H1 (cell line): ENCODE results near the gene MYO1D. TPM values are rescaled to one million over a fixed set of nuclear protein-coding genes. Genes with fewer than 3 reads are reported as not detected.

Experiments
- CTCF ChIA-PET: fragments of 300-600 bp; sonication (Branson Sonifier 250); formaldehyde crosslinking; loops from one replicate; lab custom pipeline; 2021; ENCODE audit not compliant: partially characterized antibody; lab: Charles Lee
- POLR2A ChIA-PET: fragments of 300-600 bp; sonication (Branson Sonifier 250); formaldehyde crosslinking; loops from one replicate; lab custom pipeline; 2021; ENCODE audit warnings: inconsistent platforms; ENCODE audit not compliant: partially characterized antibody; lab: Charles Lee
- DNase-seq, 2 experiments: peaks; one replicate each; pipeline versions ENCODE4 v3.0.0 to v3.0.0-alpha.2; 2010 to 2022; ENCODE audit warnings: low spot score in 2 of 2, low read depth in 1 of 2, mixed read lengths in 1 of 2
- FAIRE-seq: peaks from 2 replicates; lab custom pipeline; 2011; peaks lifted over from hg19 to GRCh38; lab: Jason Lieb, UNC
- H2AFZ ChIP-seq: 2 replicates; pipeline ENCODE4 v1.8.1; 2012; ENCODE audit warnings: low read length, inconsistent platforms
- H2AK5ac ChIP-seq: 2 replicates; pipeline ENCODE4 v1.6.1; 2013; ENCODE audit warnings: low read depth, low read length
- H2BK120ac ChIP-seq: replicated peaks from 2 replicates; pipeline ENCODE3; 2013; ENCODE audit warnings: low read depth, low read length, inconsistent platforms
- H2BK12ac ChIP-seq: 2 replicates; pipeline ENCODE4 v1.6.1; 2013; ENCODE audit warnings: low read depth, low read length
- H2BK15ac ChIP-seq: 2 replicates; pipeline ENCODE4 v1.6.1; 2013; ENCODE audit warnings: low read length
- H2BK20ac ChIP-seq: 2 replicates; pipeline ENCODE4 v1.6.1; 2013; ENCODE audit warnings: low read length
- H2BK5ac ChIP-seq: 2 replicates; pipeline ENCODE4 v1.6.1; 2013; ENCODE audit warnings: low read depth, low read length
- H3K14ac ChIP-seq: 2 replicates; pipeline ENCODE4 v1.6.1; 2013; ENCODE audit warnings: inconsistent platforms; ENCODE audit not compliant: insufficient read length
- H3K18ac ChIP-seq: 2 replicates; pipeline ENCODE4 v1.6.1; 2013; ENCODE audit warnings: low read length; ENCODE audit errors: extremely low read depth
- H3K23ac ChIP-seq: 2 replicates; pipeline ENCODE4 v1.6.1; 2013; ENCODE audit warnings: inconsistent platforms; ENCODE audit not compliant: insufficient read length
- H3K23me2 ChIP-seq: 2 replicates; pipeline ENCODE4 v1.6.1; 2013; ENCODE audit warnings: low read depth, low read length
- H3K27ac ChIP-seq: 2 replicates; pipeline ENCODE4 v1.6.1; 2011; ENCODE audit warnings: low read depth, low read length, inconsistent platforms
- H3K27me3 ChIP-seq, 4 experiments: replicated peaks in 1 of 4; 1 replicate in 1 of 4; 2 replicates in 3 of 4; pipeline versions ENCODE4 v1.6.1 to v1.8.1; 2011 to 2013; ENCODE audit warnings: low read length in 3 of 4, mild to moderate bottlenecking in 3 of 4, inconsistent platforms in 2 of 4, mixed read lengths in 2 of 4, moderate library complexity in 1 of 4; ENCODE audit not compliant: control insufficient read depth in 3 of 4, insufficient read depth in 3 of 4; ENCODE audit errors: extremely low read depth in 1 of 4
- H3K36me3 ChIP-seq, 4 experiments: 2 replicates each; pipeline versions ENCODE4 v1.6.1 to v1.8.1; 2011 to 2013; ENCODE audit warnings: mild to moderate bottlenecking in 4 of 4, low read length in 3 of 4, moderate library complexity in 2 of 4, control low read depth in 1 of 4, inconsistent platforms in 1 of 4; ENCODE audit not compliant: insufficient read depth in 4 of 4, control insufficient read depth in 2 of 4
- H3K4ac ChIP-seq: replicated peaks from 2 replicates; pipeline ENCODE3; 2013; ENCODE audit warnings: low read length, low read depth, mixed read lengths, inconsistent platforms; ENCODE audit not compliant: insufficient read length
- H3K4me1 ChIP-seq, 4 experiments: replicated peaks in 1 of 4; 1 replicate in 1 of 4; 2 replicates in 3 of 4; pipeline versions ENCODE4 v1.6.1 to v1.8.1; 2011 to 2013; ENCODE audit warnings: low read length in 3 of 4, inconsistent platforms in 2 of 4, mixed read lengths in 1 of 4; ENCODE audit not compliant: insufficient read depth in 4 of 4, control insufficient read depth in 3 of 4
- H3K4me2 ChIP-seq, 2 experiments: 2 replicates each; pipeline versions ENCODE4 v1.6.1 to v1.8.1; 2011 to 2013; ENCODE audit warnings: low read depth in 2 of 2, low read length in 2 of 2, control low read depth in 1 of 2, inconsistent platforms in 1 of 2, mild to moderate bottlenecking in 1 of 2; ENCODE audit not compliant: insufficient read depth in 1 of 2
- H3K4me3 ChIP-seq, 4 experiments: fragments of 200-600, 300-600 bp in 1 of 4; sonication (generic), shearing (Covaris generic), sonication (Bioruptor Twin) in 1 of 4; 2 replicates each; pipeline versions ENCODE4 v1.5.1 to v1.8.1; 2011 to 2016; ENCODE audit warnings: low read length in 4 of 4, low read depth in 3 of 4, control low read depth in 2 of 4, inconsistent platforms in 2 of 4, mild to moderate bottlenecking in 2 of 4, mixed read lengths in 1 of 4, moderate library complexity in 1 of 4; ENCODE audit not compliant: insufficient read depth in 2 of 4; ENCODE audit errors: extremely low read depth in 1 of 4
- H3K56ac ChIP-seq: replicated peaks from 2 replicates; pipeline ENCODE3; 2013; ENCODE audit warnings: low read depth, mild to moderate bottlenecking, mixed read lengths, low read length, inconsistent platforms; ENCODE audit not compliant: insufficient read length
- H3K79me1 ChIP-seq: 2 replicates; pipeline ENCODE4 v1.6.1; 2013; ENCODE audit warnings: low read depth, low read length, control low read depth
- H3K79me2 ChIP-seq, 2 experiments: 2 replicates each; pipeline versions ENCODE4 v1.6.1 to v1.8.1; 2012 to 2013; ENCODE audit warnings: low read length in 2 of 2, mild to moderate bottlenecking in 2 of 2, inconsistent platforms in 1 of 2; ENCODE audit not compliant: insufficient read depth in 2 of 2, control insufficient read depth in 1 of 2
- H3K9ac ChIP-seq, 4 experiments: replicated peaks in 1 of 4; 1 replicate in 1 of 4; 2 replicates in 3 of 4; pipeline versions ENCODE4 v1.6.1 to v1.8.1; 2011 to 2013; ENCODE audit warnings: low read depth in 3 of 4, low read length in 3 of 4, control low read depth in 2 of 4, mild to moderate bottlenecking in 2 of 4, moderate library complexity in 2 of 4, inconsistent platforms in 1 of 4; ENCODE audit errors: extremely low read depth in 1 of 4
- H3K9me3 ChIP-seq, 2 experiments: 2 replicates each; pipeline versions ENCODE4 v1.6.1 to v1.8.1; 2012 to 2013; ENCODE audit warnings: mild to moderate bottlenecking in 2 of 2, moderate library complexity in 2 of 2, control low read depth in 1 of 2, inconsistent platforms in 1 of 2, low read depth in 1 of 2, low read length in 1 of 2, mixed read lengths in 1 of 2; ENCODE audit not compliant: insufficient read depth in 2 of 2
- H4K20me1 ChIP-seq, 2 experiments: replicated peaks in 1 of 2; 2 replicates each; pipeline versions ENCODE3 to v1.8.1; 2011 to 2013; ENCODE audit warnings: inconsistent platforms in 2 of 2, low read length in 2 of 2, mild to moderate bottlenecking in 1 of 2; ENCODE audit not compliant: insufficient read depth in 2 of 2, control insufficient read depth in 1 of 2
- H4K5ac ChIP-seq: 2 replicates; pipeline ENCODE4 v1.6.1; 2013; ENCODE audit warnings: low read length, low read depth, mixed read lengths, inconsistent platforms; ENCODE audit not compliant: insufficient read length
- H4K8ac ChIP-seq: 2 replicates; pipeline ENCODE4 v1.8.0; 2013; ENCODE audit warnings: mild to moderate bottlenecking, moderate library complexity, low read length, inconsistent platforms; ENCODE audit not compliant: insufficient read depth; ENCODE audit errors: extremely low read depth
- H4K91ac ChIP-seq: replicated peaks from 2 replicates; pipeline ENCODE3; 2013; ENCODE audit warnings: low read length, mixed read lengths, inconsistent platforms; ENCODE audit not compliant: insufficient read length
- BACH1 ChIP-seq: IDR thresholded peaks from 2 replicates; pipeline ENCODE4 v1.6.1; 2012; ENCODE audit warnings: low read length, improper control_type of control experiment
- BRCA1 ChIP-seq: IDR thresholded peaks from 2 replicates; pipeline ENCODE4 v1.6.1; 2012; ENCODE audit warnings: low read depth, low read length, improper control_type of control experiment
- PHF8 ChIP-seq: fragments of 200-600 bp; sonication (generic); conservative IDR thresholded peaks from 2 replicates; pipeline ENCODE4 v1.7.1; 2012; ENCODE audit warnings: low read depth, mild to moderate bottlenecking, inconsistent platforms, low read length, moderate library complexity
- POLR2AphosphoS5 ChIP-seq: IDR thresholded peaks from 2 replicates; pipeline ENCODE4 v1.6.1; 2011; ENCODE audit warnings: low read depth, low read length
- RAD21 ChIP-seq, 2 experiments: IDR thresholded peaks in 1 of 2; conservative IDR thresholded peaks in 1 of 2; 2 replicates each; pipeline ENCODE4 v1.6.1; 2011; ENCODE audit warnings: low read depth in 2 of 2, low read length in 2 of 2, improper control_type of control experiment in 1 of 2, inconsistent platforms in 1 of 2, mild to moderate bottlenecking in 1 of 2, moderate library complexity in 1 of 2
- SIN3A ChIP-seq, 2 experiments: IDR thresholded peaks in 1 of 2; conservative IDR thresholded peaks in 1 of 2; 2 replicates each; pipeline ENCODE4 v1.6.1; 2011 to 2012; ENCODE audit warnings: low read length in 2 of 2, improper control_type of control experiment in 1 of 2, low read depth in 1 of 2, mild to moderate bottlenecking in 1 of 2
- TAF1 ChIP-seq: IDR thresholded peaks from 2 replicates; pipeline ENCODE4 v1.6.1; 2011; ENCODE audit warnings: mild to moderate bottlenecking, low read depth, low read length
- TEAD4 ChIP-seq: IDR thresholded peaks from 2 replicates; pipeline ENCODE4 v1.6.1; 2012; ENCODE audit warnings: low read depth, low read length, inconsistent platforms, mixed read lengths
- WGBS, 2 experiments: shearing (Covaris generic) in 1 of 2; methylation state at CpG; one replicate each; pipeline versions ENCODE4 v1.1.6 to v1.1.7; 2013 to 2015; ENCODE audit warnings: low lambda C conversion rate in 2 of 2, mixed read lengths in 2 of 2, inconsistent platforms in 1 of 2, low coverage in 1 of 2, missing lambda C conversion rate in 1 of 2; ENCODE audit not compliant: insufficient replicate concordance in 2 of 2, insufficient coverage in 1 of 2, insufficient read length in 1 of 2; ENCODE audit errors: extremely low coverage in 1 of 2, missing lambda C conversion rate in 1 of 2; 5-methylcytosine and 5-hydroxymethylcytosine counted together
- polyA plus RNA-seq, 7 experiments: library from polyadenylated mRNA; depleted of rRNA in 3 of 7; stranded (reverse) in 5 of 7; unstranded in 2 of 7; fragments of >200 nt in 5 of 7; fragments of 200-250 nt in 2 of 7; gene quantifications; 1 replicate in 5 of 7; 2 replicates in 1 of 7; 4 replicates in 1 of 7; pipeline versions ENCODE4 v1.2.1 to v1.2.3, GENCODE V29; 2011 to 2013; ENCODE audit warnings: missing spikeins in 2 of 7, mixed read lengths in 2 of 7
- total RNA-seq: library from RNA; stranded (reverse); fragmentation: NEBNext Ultra II Directional; extraction: Animal tissue kit (Norgen Biotek cat#: 25700); gene quantifications from 2 replicates; pipeline ENCODE4 v1.2.1, GENCODE V29; 2021

Gene MYO1D
- total and polyA plus RNA-seq, 2 of the 8 experiments (the other 6 are each of a cell fraction or from before 2014, with no cell fraction given): 6.5 to 25.4 TPM

- Histone ChIP-seq H3K79me2 (no peaks in the 10 kb centered on the region), H2BK5ac (no peak overlapping the region), H2AK5ac (no peak overlapping the region), H3K56ac (no peak overlapping the region), H4K91ac (no peak overlapping the region), H3K27me3 (no peaks in the 10 kb centered on the region), H3K23me2 (no peaks in the 10 kb centered on the region), H3K36me3 (no peaks in the 10 kb centered on the region), H2BK15ac (no peak overlapping the region), H4K20me1 (no peaks in the 10 kb centered on the region), H3K4ac (no peak overlapping the region), H3K4me3 (no peak overlapping the region), H3K4me2 (no peak overlapping the region), H3K14ac (no peak overlapping the region), H4K5ac (no peak overlapping the region), H3K79me1 (no peaks in the 10 kb centered on the region; the same call in none of the 2 replicates), H3K27ac (no peak overlapping the region), H3K9ac (no peak overlapping the region), H4K8ac (no peak overlapping the region), H3K18ac (no peak overlapping the region), H2AFZ (no peak overlapping the region)
- WGBS, 2 experiments: 82% methylated on average over 3 of the region's 3 CpGs; no CpG with 5 or more reads in 1 of the 2 experiments
- FAIRE-seq: no peak
- TF ChIP-seq BRCA1: no peak
- TF ChIP-seq RAD21 (IDR thresholded peaks at IDR 0.05 in 1 of 2, conservative IDR thresholded peaks at IDR 0.05 in 1 of 2; ENCODE audit: low read depth in 2 of 2, low read length in 2 of 2): no peak
- no peak for TF ChIP-seq SIN3A (conservative IDR thresholded peaks at IDR 0.05 in 1 of 2, IDR thresholded peaks at IDR 0.05 in 1 of 2; ENCODE audit: low read depth in 1 of 2, low read length in 2 of 2)
- TF ChIP-seq PHF8: no peak
- no peak for TF ChIP-seq TEAD4
- TF ChIP-seq BACH1: no peak
- no peak for TF ChIP-seq TAF1
- TF ChIP-seq POLR2AphosphoS5: no peak
- TF ChIP-seq, all 59 proteins: peak for 0
- no peak overlapping the region for H2BK20ac ChIP-seq
- H3K4me1 ChIP-seq: no peaks in the 10 kb centered on the region
- no peak overlapping the region for H2BK12ac ChIP-seq
- DNase-seq: no peak
- CTCF ChIA-PET: interaction anchor here (0.6 to 1.3 kb wide), 2 partner anchors 30 to 54 kb away, joined by 3 read pairs; no protein-coding TSS in a partner anchor
- POLR2A ChIA-PET: interaction anchor here (0.6 kb wide), 1 partner anchor 8 kb away, joined by 3 read pairs; no protein-coding TSS in a partner anchor
- no peaks in the 10 kb centered on the region for H3K9me3 ChIP-seq
- no peak overlapping the region for H3K23ac ChIP-seq
- H2BK120ac ChIP-seq: no peak overlapping the region
Measured at GRCh38 chr17:32813021-32813420, 63.9 kb downstream of the MYO1D start.
